Esophagus muscularis mucosa (tissue), 4 donors: ENCODE measurements around the gene BEST3. TPM values are rescaled to one million over a fixed set of nuclear protein-coding genes. Genes with fewer than 3 reads are reported as not detected.
"Not testable (repeated sequence)": the region's sequence is repeated elsewhere in the genome, so short reads cannot be mapped to it uniquely, and the experiment has no call there.

Experiments used
- DNase-seq: peaks from one replicate; pipeline ENCODE4 v3.0.0-alpha.2; 2017; ENCODE audit errors: extremely low spot score
- H3K27ac ChIP-seq, 4 donors: fragments of 200-600 bp; sonication (generic); replicated peaks in 1 of 4; 1 replicate in 3 of 4; 2 replicates in 1 of 4; pipeline ENCODE4 v1.5.1; 2016 to 2019; ENCODE audit warnings: mild to moderate bottlenecking in 1 of 4
- H3K27me3 ChIP-seq, 4 donors: fragments of 200-600 bp; sonication (generic); one replicate each; pipeline versions ENCODE4 v1.5.1 to v1.6.0; 2016 to 2019
- H3K36me3 ChIP-seq, 4 donors: fragments of 200-600 bp; sonication (generic); one replicate each; pipeline ENCODE4 v1.5.1; 2016 to 2019
- H3K4me1 ChIP-seq, 4 donors: fragments of 200-600 bp; sonication (generic); one replicate each; pipeline ENCODE4 v1.5.1; 2016 to 2019
- H3K4me3 ChIP-seq, 4 donors: fragments of 200-600 bp; sonication (generic); 1 replicate in 2 of 4; 2 replicates in 2 of 4; pipeline ENCODE4 v1.5.1; 2016 to 2019; ENCODE audit warnings: mild to moderate bottlenecking in 4 of 4, moderate library complexity in 1 of 4
- H3K9me3 ChIP-seq, 4 donors: fragments of 200-600 bp; sonication (generic); 1 replicate in 3 of 4; 2 replicates in 1 of 4; pipeline ENCODE4 v1.5.1; 2016 to 2019
- EP300 ChIP-seq: sonication (generic); formaldehyde crosslinking; IDR thresholded peaks from one replicate; pipeline ENCODE4 v1.6.1; 2017; ENCODE audit warnings: antibody characterized with exemption
- POLR2A ChIP-seq: fragments of 450-650 bp; IDR thresholded peaks from one replicate; pipeline ENCODE4 v1.6.1; 2017; ENCODE audit warnings: antibody characterized with exemption, moderate library complexity, mild to moderate bottlenecking, low read depth
- POLR2AphosphoS5 ChIP-seq, 2 donors: sonication (generic); formaldehyde crosslinking; IDR thresholded peaks; one replicate each; pipeline ENCODE4 v1.6.1; 2017; ENCODE audit warnings: antibody characterized with exemption in 2 of 2
- WGBS: methylation state at CpG from one replicate; pipeline ENCODE4 v1.1.5; 2018; 5-methylcytosine and 5-hydroxymethylcytosine counted together
- intact Hi-C: fragments of 100-400 bp; cut with DNase I; formaldehyde crosslinking; loops from one replicate; pipeline ENCODE4 v1.15.1; 2023
- total RNA-seq, 4 donors: library from RNA; depleted of rRNA; stranded (reverse); fragments of >200 nt; gene quantifications; one replicate each; pipeline versions ENCODE4 v1.1.0 to v1.2.1, GENCODE V29; 2016
- TF ChIP-seq, protein P1 (sequence below), 3 experiments: fragments of 200-600 bp in 2 of 3; fragments of 450-650 bp in 1 of 3; sonication (generic) in 2 of 3; IDR thresholded peaks; one replicate each; pipeline ENCODE4 v1.5.1; 2017 to 2019; ENCODE audit warnings: antibody characterized with exemption in 3 of 3, mild to moderate bottlenecking in 2 of 3, moderate library complexity in 1 of 3

The BEST3 gene
- total RNA-seq, 4 donors from 2014 or later: 0.13 TPM; not detected in 3

DNA sequence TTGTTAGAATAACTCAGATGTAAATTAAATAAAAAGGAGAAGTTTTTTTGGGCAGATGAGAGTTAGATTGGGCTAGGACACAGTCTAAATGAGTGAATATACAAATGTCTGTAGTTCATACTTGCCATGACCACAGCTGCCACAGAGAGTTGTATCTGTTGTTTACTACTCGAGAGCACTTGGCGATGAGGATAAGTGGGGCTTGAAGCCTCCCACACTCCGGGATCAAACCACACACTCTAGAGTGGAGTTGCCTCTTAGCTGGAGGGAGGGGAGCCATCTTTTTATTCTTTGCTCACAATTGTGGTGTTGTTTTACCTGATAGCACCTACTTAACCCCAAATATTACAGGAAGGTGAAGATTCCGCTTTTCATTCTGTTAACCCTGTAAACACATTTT lies 27.5 kb downstream of the BEST3 start:
- TF ChIP-seq, protein P1, sequence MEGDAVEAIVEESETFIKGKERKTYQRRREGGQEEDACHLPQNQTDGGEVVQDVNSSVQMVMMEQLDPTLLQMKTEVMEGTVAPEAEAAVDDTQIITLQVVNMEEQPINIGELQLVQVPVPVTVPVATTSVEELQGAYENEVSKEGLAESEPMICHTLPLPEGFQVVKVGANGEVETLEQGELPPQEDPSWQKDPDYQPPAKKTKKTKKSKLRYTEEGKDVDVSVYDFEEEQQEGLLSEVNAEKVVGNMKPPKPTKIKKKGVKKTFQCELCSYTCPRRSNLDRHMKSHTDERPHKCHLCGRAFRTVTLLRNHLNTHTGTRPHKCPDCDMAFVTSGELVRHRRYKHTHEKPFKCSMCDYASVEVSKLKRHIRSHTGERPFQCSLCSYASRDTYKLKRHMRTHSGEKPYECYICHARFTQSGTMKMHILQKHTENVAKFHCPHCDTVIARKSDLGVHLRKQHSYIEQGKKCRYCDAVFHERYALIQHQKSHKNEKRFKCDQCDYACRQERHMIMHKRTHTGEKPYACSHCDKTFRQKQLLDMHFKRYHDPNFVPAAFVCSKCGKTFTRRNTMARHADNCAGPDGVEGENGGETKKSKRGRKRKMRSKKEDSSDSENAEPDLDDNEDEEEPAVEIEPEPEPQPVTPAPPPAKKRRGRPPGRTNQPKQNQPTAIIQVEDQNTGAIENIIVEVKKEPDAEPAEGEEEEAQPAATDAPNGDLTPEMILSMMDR (IDR thresholded peaks at IDR 0.05): no peak
- TF ChIP-seq POLR2AphosphoS5 (IDR thresholded peaks at IDR 0.05) (no peak), EP300 (no peak), POLR2A (no peak)
- no peaks in the 10 kb centered on the region for H3K27me3 ChIP-seq
- H3K4me1 ChIP-seq: no peaks in the 10 kb centered on the region
- H3K36me3 ChIP-seq: no peaks in the 10 kb centered on the region
- no peak for DNase-seq
- 89% methylated on average over 4 of the region's 4 CpGs for WGBS
- H3K27ac ChIP-seq: no peak overlapping the region
- no peak overlapping the region for H3K4me3 ChIP-seq
- intact Hi-C loops: no loop called here
- H3K9me3 ChIP-seq: no peaks in the 10 kb centered on the region

DNA sequence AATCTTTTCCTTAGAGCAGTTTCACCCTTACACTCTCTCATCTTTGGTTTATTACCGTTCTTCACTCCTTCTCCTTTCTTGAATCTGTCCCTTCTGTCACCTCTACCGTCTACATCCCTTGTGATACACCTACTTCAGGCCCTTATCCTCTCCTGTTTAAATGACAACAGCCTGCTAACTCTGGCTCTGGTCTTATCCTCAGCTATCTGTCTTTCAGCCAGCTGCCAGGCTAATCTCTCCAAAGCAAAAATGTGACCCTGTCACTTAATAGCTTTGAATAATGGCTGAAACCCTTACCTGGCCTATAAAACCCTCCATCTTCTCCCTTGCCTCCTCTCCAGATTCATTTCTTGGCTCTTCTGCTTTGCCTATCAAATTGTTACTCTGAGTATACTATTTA lies 32.3 kb downstream of the BEST3 start:
- TF ChIP-seq POLR2A: no peak
- TF ChIP-seq, protein P1 (IDR thresholded peaks at IDR 0.05): no peak
- no peak for TF ChIP-seq POLR2AphosphoS5 (IDR thresholded peaks at IDR 0.05)
- TF ChIP-seq EP300: no peak
- H3K4me1 ChIP-seq: no peaks in the 10 kb centered on the region
- no peaks in the 10 kb centered on the region for H3K36me3 ChIP-seq
- no peaks in the 10 kb centered on the region for H3K9me3 ChIP-seq
- no peak overlapping the region for H3K27ac ChIP-seq
- DNase-seq: no peak
- H3K27me3 ChIP-seq: no peaks in the 10 kb centered on the region
- no peak overlapping the region for H3K4me3 ChIP-seq
- 73% methylated on average over 2 of the region's 2 CpGs for WGBS
- intact Hi-C loops: no loop called here

DNA sequence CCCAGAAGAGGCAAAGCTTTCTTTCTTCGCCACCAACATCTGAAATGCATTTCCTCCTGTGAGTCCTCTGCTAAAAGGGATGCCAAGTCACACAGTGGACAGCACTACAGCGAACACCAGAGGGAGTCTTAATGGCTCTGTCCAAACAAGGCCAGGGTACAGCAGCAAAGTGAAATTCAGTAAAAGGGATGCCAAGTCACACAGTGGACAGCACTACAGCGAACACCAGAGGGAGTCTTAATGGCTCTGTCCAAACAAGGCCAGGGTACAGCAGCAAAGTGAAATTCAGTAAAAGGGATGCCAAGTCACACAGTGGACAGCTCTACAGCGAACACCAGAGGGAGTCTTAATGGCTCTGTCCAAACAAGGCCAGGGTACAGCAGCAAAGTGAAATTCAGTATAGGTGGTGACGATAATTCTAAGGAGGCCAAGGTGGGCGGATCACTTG lies 34.1 kb downstream of the BEST3 start:
- H3K27ac ChIP-seq, H3K9me3 ChIP-seq, DNase-seq, H3K4me1 ChIP-seq, H3K4me3 ChIP-seq, intact Hi-C loops, H3K27me3 ChIP-seq, H3K36me3 ChIP-seq: not testable (repeated sequence)
- WGBS: 75% methylated on average over 6 of the region's 6 CpGs

DNA sequence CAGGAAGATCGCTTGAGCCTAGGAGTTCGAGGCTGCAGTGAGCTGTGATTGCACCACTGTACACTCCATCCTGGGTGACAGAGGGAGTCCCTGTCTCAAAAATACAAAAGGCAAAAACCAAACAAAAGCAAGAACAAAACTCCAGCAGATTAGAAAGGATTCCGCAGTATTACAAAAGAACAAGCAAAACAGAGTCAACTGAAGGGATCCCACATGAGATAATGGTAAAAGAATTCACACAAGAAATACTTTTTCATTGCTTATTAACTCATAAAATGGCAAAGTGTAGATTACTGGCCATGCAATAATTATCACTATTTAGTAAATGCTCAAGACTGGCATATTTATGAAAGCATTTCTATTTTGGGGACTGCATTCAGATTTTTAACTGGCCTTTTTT lies 35.4 kb downstream of the BEST3 start:
- intact Hi-C loops: no loop called here
- Histone ChIP-seq H3K27ac (no peak overlapping the region), H3K4me3 (no peak overlapping the region), H3K36me3 (no peaks in the 10 kb centered on the region), H3K4me1 (no peaks in the 10 kb centered on the region), H3K9me3 (no peaks in the 10 kb centered on the region), H3K27me3 (no peaks in the 10 kb centered on the region)
- no peak for TF ChIP-seq EP300
- TF ChIP-seq POLR2AphosphoS5 (IDR thresholded peaks at IDR 0.05): no peak
- TF ChIP-seq, protein P1 (IDR thresholded peaks at IDR 0.05): no peak
- no peak for TF ChIP-seq POLR2A
- WGBS: 93% methylated on average over 3 of the region's 3 CpGs
- DNase-seq: no peak

DNA sequence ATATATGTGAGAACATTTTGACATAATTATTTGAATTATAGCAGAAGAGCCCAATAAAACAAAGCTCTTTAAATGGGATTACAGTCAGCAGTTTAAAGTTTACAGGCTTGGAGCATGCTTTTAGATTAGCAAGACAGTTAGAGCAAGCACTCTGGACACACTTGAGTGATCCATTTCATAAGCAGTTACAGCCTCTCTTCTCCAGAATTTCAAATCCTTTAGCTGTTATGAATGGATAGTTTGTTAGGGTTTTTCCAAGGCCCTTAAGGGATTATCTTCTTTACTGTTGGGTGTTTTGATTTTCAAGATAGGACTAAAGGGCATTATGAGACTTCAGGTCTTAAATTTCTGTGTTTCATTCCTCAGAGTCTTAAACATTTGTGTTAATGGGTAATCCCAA lies 36.3 kb downstream of the BEST3 start:
- no peak overlapping the region for H3K27ac ChIP-seq
- H3K36me3 ChIP-seq: no peaks in the 10 kb centered on the region
- no peaks in the 10 kb centered on the region for H3K9me3 ChIP-seq
- H3K27me3 ChIP-seq: no peaks in the 10 kb centered on the region
- no peak overlapping the region for H3K4me3 ChIP-seq
- no peaks in the 10 kb centered on the region for H3K4me1 ChIP-seq
- no peak for DNase-seq
- TF ChIP-seq, protein P1 (IDR thresholded peaks at IDR 0.05): no peak
- TF ChIP-seq POLR2A: no peak
- TF ChIP-seq EP300: no peak
- TF ChIP-seq POLR2AphosphoS5 (IDR thresholded peaks at IDR 0.05): no peak
- intact Hi-C loops: no loop called here
